K562 (cell line): ENCODE data around the gene SLC17A9. TPM values are rescaled to one million over a fixed set of nuclear protein-coding genes. Genes with fewer than 3 reads are reported as not detected.
A peak's percentile ranks its signal among the peaks of the same experiment; 100 is the strongest.

Experiments
- ATAC-seq: fragments of 200-7000 bp; cut with Tn5 transposase; 3 replicates; pipeline ENCODE4 v1.9.1; 2020; ENCODE audit warnings: moderate library complexity
- BruUV-seq: library from RNA; stranded (reverse); fragments of 400-500 nt; replicated peaks from 2 replicates; lab custom pipeline; 2021; lab: Mats Ljungman, UMichigan
- CTCF ChIA-PET: fragments of 300-600 bp; formaldehyde crosslinking; extraction: SDS; loops from one replicate; lab custom pipeline; 2021; ENCODE audit warnings: low intra/inter-chr PET ratio; lab: Yijun Ruan, JAX
- POLR2A ChIA-PET: fragments of 300-600, 350-650 bp; sonication (Branson Sonifier 250); formaldehyde crosslinking; extraction: SDS; loops from one replicate; lab custom pipeline; 2021; ENCODE audit warnings: antibody characterized with exemption, inconsistent platforms; lab: Yijun Ruan, JAX
- DNase-seq, 4 experiments: peaks; one replicate each; pipeline versions ENCODE4 v3.0.0 to v3.0.0-alpha.2; 2011 to 2018; ENCODE audit warnings: low spot score in 3 of 4, mixed read lengths in 3 of 4; ENCODE audit errors: extremely low read depth in 1 of 4
- FAIRE-seq: peaks from 2 replicates; lab custom pipeline; 2011; peaks lifted over from hg19 to GRCh38; lab: Jason Lieb, UNC
- H2AFZ ChIP-seq: 2 replicates; pipeline ENCODE4 v1.6.0; 2011; ENCODE audit warnings: low read depth, low read length, control low read depth, inconsistent platforms
- H3K27ac ChIP-seq: fragments of 200-600 bp; 3 replicates; pipeline ENCODE4 v1.8.0; 2011; ENCODE audit warnings: low read depth, mild to moderate bottlenecking, control low read depth, inconsistent platforms, low read length, moderate library complexity, mixed read lengths; ENCODE audit errors: extremely low read depth
- H3K27me3 ChIP-seq, 2 experiments: fragments of 300-600 bp in 1 of 2; 2 replicates in 1 of 2; 3 replicates in 1 of 2; pipeline versions ENCODE4 v1.6.0 to v1.8.0; 2011; ENCODE audit warnings: inconsistent platforms in 2 of 2, low read length in 2 of 2, mild to moderate bottlenecking in 1 of 2, mixed read lengths in 1 of 2, moderate library complexity in 1 of 2; ENCODE audit not compliant: control insufficient read depth in 2 of 2, insufficient read depth in 2 of 2
- H3K36me3 ChIP-seq: fragments of 300-600 bp; 3 replicates; pipeline ENCODE4 v1.8.0; 2011; ENCODE audit warnings: mild to moderate bottlenecking, low read length, inconsistent platforms; ENCODE audit not compliant: control insufficient read depth, insufficient read depth
- H3K4me1 ChIP-seq, 2 experiments: fragments of 200-600 bp in 1 of 2; replicated peaks in 1 of 2; 2 replicates in 1 of 2; 3 replicates in 1 of 2; pipeline versions ENCODE4 v1.5.1 to v1.8.0; 2011; ENCODE audit warnings: inconsistent platforms in 2 of 2, low read length in 2 of 2, mild to moderate bottlenecking in 1 of 2, mixed read lengths in 1 of 2, moderate library complexity in 1 of 2; ENCODE audit not compliant: control insufficient read depth in 2 of 2, insufficient read depth in 2 of 2
- H3K4me2 ChIP-seq: 2 replicates; pipeline ENCODE4 v1.6.1; 2011; ENCODE audit warnings: low read length, control low read depth, inconsistent platforms, mixed read lengths; ENCODE audit not compliant: insufficient read depth
- H3K4me3 ChIP-seq: fragments of 200-600 bp; sonication (generic), shearing (Covaris generic); 2 replicates; pipeline ENCODE4 v1.5.1; 2016; ENCODE audit warnings: control low read depth, inconsistent platforms
- H3K79me2 ChIP-seq: fragments of 200-600 bp; 3 replicates; pipeline ENCODE4 v1.8.0; 2011; ENCODE audit warnings: low read length, inconsistent platforms; ENCODE audit not compliant: control insufficient read depth, insufficient read depth
- H3K9ac ChIP-seq, 2 experiments: 2 replicates each; pipeline versions ENCODE4 v1.6.0 to v1.6.1; 2011; ENCODE audit warnings: low read depth in 2 of 2, low read length in 2 of 2, control low read depth in 1 of 2, inconsistent platforms in 1 of 2, mild to moderate bottlenecking in 1 of 2, mixed read lengths in 1 of 2; ENCODE audit not compliant: insufficient read depth in 1 of 2
- H3K9me1 ChIP-seq: one replicate; pipeline ENCODE4 v1.6.0; 2011; ENCODE audit warnings: inconsistent platforms, mild to moderate bottlenecking, low read length, moderate library complexity; ENCODE audit not compliant: control insufficient read depth, insufficient read depth
- H3K9me3 ChIP-seq: replicated peaks from 2 replicates; pipeline ENCODE4 v1.5.1; 2011; ENCODE audit warnings: low read depth, low read length, inconsistent platforms; ENCODE audit not compliant: control insufficient read depth, insufficient read depth
- H4K20me1 ChIP-seq: replicated peaks from 2 replicates; pipeline ENCODE4 v1.6.1; 2011; ENCODE audit warnings: low read length, inconsistent platforms, mixed read lengths; ENCODE audit not compliant: control insufficient read depth, insufficient read depth
- ATF3 ChIP-seq, 2 experiments: fragments of 450-650 bp in 1 of 2; sonication (generic) in 1 of 2; formaldehyde crosslinking in 1 of 2; IDR thresholded peaks in 1 of 2; conservative IDR thresholded peaks in 1 of 2; 2 replicates each; pipeline versions ENCODE4 v1.6.1 to v1.8.1; 2016 to 2023; ENCODE audit warnings: mild to moderate bottlenecking in 2 of 2, moderate library complexity in 2 of 2, inconsistent platforms in 1 of 2, missing genetic modification reagents in 1 of 2
- CREB3L1 ChIP-seq: fragments of 450-650 bp; IDR thresholded peaks from 2 replicates; pipeline ENCODE4 v1.6.1; 2014; ENCODE audit warnings: low read depth, mild to moderate bottlenecking, moderate library complexity, borderline replicate concordance
- CREM ChIP-seq: IDR thresholded peaks from 2 replicates; pipeline ENCODE4 v1.6.1; 2014; ENCODE audit warnings: antibody characterized with exemption, low read depth
- GATAD2B ChIP-seq: fragments of 450-650 bp; IDR thresholded peaks from 2 replicates; pipeline ENCODE4 v1.6.1; 2017; ENCODE audit warnings: mild to moderate bottlenecking, borderline replicate concordance
- HMG20A ChIP-seq: fragments of 450-650 bp; formaldehyde crosslinking; conservative IDR thresholded peaks from 2 replicates; pipeline ENCODE4 v1.4.0; 2020; ENCODE audit warnings: mild to moderate bottlenecking, mixed read lengths
- NR2C1 ChIP-seq, 2 experiments: fragments of 450-650 bp; IDR thresholded peaks; 2 replicates each; pipeline ENCODE4 v1.6.1; 2017; ENCODE audit warnings: mild to moderate bottlenecking in 2 of 2, antibody characterized with exemption in 1 of 2, inconsistent platforms in 1 of 2, missing compliant biosample characterization in 1 of 2, missing genetic modification characterization in 1 of 2
- RAD51 ChIP-seq: fragments of 450-650 bp; IDR thresholded peaks from 2 replicates; pipeline ENCODE4 v1.7.1; 2016; ENCODE audit warnings: low read depth, mild to moderate bottlenecking, borderline replicate concordance
- RBM15 ChIP-seq: fragments of 200-400 bp; formaldehyde crosslinking; IDR thresholded peaks from 2 replicates; pipeline ENCODE4 v1.6.1; 2018; ENCODE audit warnings: mild to moderate bottlenecking, low read length, moderate library complexity; ENCODE audit not compliant: insufficient read depth
- SAFB2 ChIP-seq: fragments of 200-400 bp; formaldehyde crosslinking; IDR thresholded peaks from 2 replicates; pipeline ENCODE4 v1.6.1; 2018; ENCODE audit warnings: borderline replicate concordance, low read length, low read depth, moderate library complexity; ENCODE audit not compliant: severe bottlenecking
- SMARCC2 ChIP-seq: fragments of 450-650 bp; IDR thresholded peaks from 2 replicates; pipeline ENCODE4 v1.6.1; 2017; ENCODE audit warnings: antibody characterized with exemption, moderate library complexity, mild to moderate bottlenecking, low read depth
- ZNF282 ChIP-seq: sonication (generic); formaldehyde crosslinking; IDR thresholded peaks from 2 replicates; pipeline ENCODE4 v1.8.1; 2023; ENCODE audit warnings: missing genetic modification reagents
- ZNF551 ChIP-seq: fragments of 250-450 bp; sonication (Bioruptor Pico); IDR thresholded peaks from 2 replicates; pipeline ENCODE4 v1.5.0; 2021; ENCODE audit warnings: mild to moderate bottlenecking, moderate library complexity
- WGBS: fragments of 100-300 bp; shearing (Covaris generic); methylation state at CpG from one replicate; pipeline ENCODE4 v1.1.6; 2016; ENCODE audit warnings: low coverage, mixed read lengths; ENCODE audit not compliant: insufficient coverage; ENCODE audit errors: missing lambda C conversion rate; 5-methylcytosine and 5-hydroxymethylcytosine counted together
- in situ Hi-C: fragments of 300-500 bp; cut with MboI; formaldehyde crosslinking; loops from 4 replicates; pipeline ENCODE4 v1.15.0; 2018; ENCODE audit warnings: inconsistent platforms, mixed read lengths
- intact Hi-C: fragments of 100-400 bp; cut with micrococcal nuclease; formaldehyde crosslinking; loops from 2 replicates; pipeline ENCODE4 v1.14.2; 2022
- polyA plus RNA-seq, 8 experiments: library from polyadenylated mRNA; depleted of rRNA in 4 of 8; stranded (reverse) in 5 of 8; unstranded in 3 of 8; fragments of >200 nt; fragmentation: Nextera tagmentation in 2 of 8; fragmentation: Illumina TruSeq in 1 of 8; extraction: Ambion mirVana in 2 of 8; extraction: Trizol in 1 of 8; gene quantifications; 2 replicates each; pipeline versions ENCODE4 v1.2.1 to v1.2.3, GENCODE V29; 2011 to 2014; ENCODE audit warnings: inconsistent platforms in 1 of 8, missing spikeins in 1 of 8
- total RNA-seq, 7 experiments: library from RNA; depleted of rRNA in 6 of 7; stranded (reverse); fragments of >200 nt in 6 of 7; fragmentation: Illumina TruSeq in 2 of 7; extraction: Trizol in 2 of 7; gene quantifications; 2 replicates each; pipeline versions ENCODE4 v1.2.1 to v1.2.3, GENCODE V29; 2011 to 2021; ENCODE audit warnings: low replicate concordance in 1 of 7

The SLC17A9 gene
- total and polyA plus RNA-seq, 9 of the 15 experiments (the other 6 are each of a cell fraction or from before 2014, with no cell fraction given): 0.04 to 0.31 TPM; not detected in 7

DNA sequence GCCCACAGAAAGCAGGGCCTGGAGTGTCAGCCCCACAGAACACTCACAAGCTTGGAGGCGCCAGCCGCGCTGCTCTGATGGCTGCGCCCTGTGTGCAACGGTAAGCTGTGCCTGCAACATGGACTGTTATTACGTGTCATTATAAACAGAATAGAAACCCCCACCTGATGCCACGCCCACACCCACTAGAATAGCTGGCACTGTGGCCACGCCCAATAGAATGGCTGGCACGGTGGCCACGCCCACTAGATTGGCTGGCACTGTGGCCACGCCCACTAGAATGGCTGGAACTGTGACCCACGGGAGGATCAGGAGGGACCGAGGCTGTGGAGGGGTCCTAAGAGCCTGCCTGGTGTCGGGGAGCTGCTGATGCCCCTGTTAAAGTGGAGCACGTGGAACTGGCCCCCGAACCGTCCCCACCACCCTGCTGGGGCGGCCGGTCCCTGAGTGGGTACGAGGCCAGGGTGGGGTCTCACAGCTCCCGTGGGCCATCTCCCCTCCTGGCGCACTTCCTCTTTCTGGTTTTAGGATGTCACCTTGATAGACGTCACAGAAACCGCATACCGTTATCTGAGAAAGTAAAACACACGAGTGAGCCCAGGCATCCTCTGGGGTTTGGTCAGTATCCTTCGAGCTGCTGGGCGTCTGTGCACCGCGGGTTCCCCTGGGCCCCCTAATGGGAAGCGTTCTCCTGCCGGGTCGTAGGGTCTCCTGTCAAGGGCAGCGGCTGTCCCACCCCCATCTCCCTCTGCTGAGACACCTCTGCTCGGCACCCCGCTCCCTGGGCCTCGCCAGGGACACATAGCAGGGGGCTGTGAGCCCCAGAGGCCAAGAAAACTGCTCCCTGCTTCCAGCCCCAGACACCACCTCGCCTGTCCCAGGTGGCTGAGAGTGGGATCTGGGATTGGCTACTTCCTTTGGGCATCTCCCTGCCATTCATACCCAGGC, 25.4 kb downstream of the SLC17A9 start (continued):
- peak; percentile 76 for TF ChIP-seq CREM
- no peak for TF ChIP-seq RBM15
- TF ChIP-seq, all 486 proteins: peak for 8

- no peak overlapping the region for H3K4me2 ChIP-seq
- peaks cover 0 to 39% of the 10 kb centered on the region in 2 experiments; a peak in 2 of 5 replicates for H3K4me1 ChIP-seq
- H3K36me3 ChIP-seq: no peaks in the 10 kb centered on the region
- no peak for DNase-seq
- no peaks in the 10 kb centered on the region for H3K9me1 ChIP-seq
- no peak for FAIRE-seq
- peaks cover 11% of the 10 kb centered on the region; the same call in 1 of the 2 replicates for H4K20me1 ChIP-seq
- no peaks in the 10 kb centered on the region for H3K9me3 ChIP-seq
- H3K9ac ChIP-seq: peak overlapping the region in 1 of 2 experiments; percentile 26; a peak in 2 of 4 replicates
- peaks cover 46 to 90% of the 10 kb centered on the region in 2 experiments for H3K27me3 ChIP-seq
- intact Hi-C loops (no loop called here), in situ Hi-C loops (no loop called here)
- no peak overlapping the region for H3K4me3 ChIP-seq
- H2AFZ ChIP-seq: no peak overlapping the region
- H3K27ac ChIP-seq: no peak overlapping the region
- H3K79me2 ChIP-seq: no peaks in the 10 kb centered on the region
- no TSS peak for BruUV-seq
- POLR2A ChIA-PET: interaction anchor here (1.4 to 2.0 kb wide), 2 partner anchors 14 to 23 kb away, joined by 4 to 5 read pairs; no protein-coding TSS in a partner anchor
- no peak for ATAC-seq
- WGBS: 8% methylated on average over 11 of the region's 13 CpGs
- CTCF ChIA-PET: no interaction called here
- TF ChIP-seq HMG20A (CRISPR knock-in tag): no peak
- no peak for TF ChIP-seq NR2C1 (IDR thresholded peaks at IDR 0.05)
- no peak for TF ChIP-seq NR2C1 (tag; IDR thresholded peaks at IDR 0.05)
- TF ChIP-seq SAFB2: no peak
- TF ChIP-seq ZNF282 (CRISPR knock-in tag): no peak
- TF ChIP-seq GATAD2B: no peak
- no peak for TF ChIP-seq RAD51
- no peak for TF ChIP-seq ATF3 (IDR thresholded peaks at IDR 0.05)
- no peak for TF ChIP-seq ATF3 (CRISPR knock-in tag; conservative IDR thresholded peaks at IDR 0.05)
- no peak for TF ChIP-seq CREB3L1
- no peak for TF ChIP-seq ZNF551 (CRISPR knock-in tag)
- no peak for TF ChIP-seq SMARCC2
Measured at GRCh38 chr20:62978561-62978943, 26.0 kb downstream of the SLC17A9 start.
